Esophagus muscularis mucosa (tissue), 2 donors: ENCODE data around the gene RAB44.

Experiments
- POLR2A ChIP-seq: fragments of 450-650 bp; IDR thresholded peaks from one replicate; pipeline ENCODE4 v1.6.1; 2017; ENCODE audit warnings: antibody characterized with exemption, moderate library complexity, mild to moderate bottlenecking, low read depth
- POLR2AphosphoS5 ChIP-seq, 2 donors: sonication (generic); formaldehyde crosslinking; IDR thresholded peaks; one replicate each; pipeline ENCODE4 v1.6.1; 2017; ENCODE audit warnings: antibody characterized with exemption in 2 of 2

GRCh38 chr6:36740818-36741179 is 43.2 kb downstream of the RAB44 start:
- TF ChIP-seq POLR2AphosphoS5 (IDR thresholded peaks at IDR 0.05) (no peak), POLR2A (no peak)
